ENCODE results near the gene SEC22A. TPM values are rescaled to one million over a fixed set of nuclear protein-coding genes. Genes with fewer than 3 reads are reported as not detected.

SEC22A gene
- total RNA-seq, 2 experiments from 2014 or later, result 7.9 to 11.5 TPM

GRCh38 chr3:123310186-123310585 lies 108.4 kb downstream of the SEC22A start:
- Histone ChIP-seq H3K27me3 (ENCODE audit: control insufficient read depth in 1 of 2, insufficient read depth in 2 of 2, low read length in 2 of 2) (no peaks in the 10 kb centered on the region), H3K27ac (ENCODE audit: low read depth in 1 of 2, low read length in 2 of 2) (no peak overlapping the region), H3K4me3 (ENCODE audit: low read length) (no peak overlapping the region), H3K4me1 (ENCODE audit: insufficient read depth, low read length) (peaks cover 3% of the 10 kb centered on the region), H3K36me3 (ENCODE audit: insufficient read depth, low read length) (no peaks in the 10 kb centered on the region), H3K9me3 (ENCODE audit: control insufficient read depth in 1 of 2, insufficient read depth in 1 of 2, low read length in 2 of 2) (no peaks in the 10 kb centered on the region)
- Mint-ChIP-seq H3K4me1 (ENCODE audit: low read depth) (no peaks in the 10 kb centered on the region), H3K27ac (no peak overlapping the region), H3K4me3 (no peak overlapping the region), H3K36me3 (ENCODE audit: low read depth) (no peaks in the 10 kb centered on the region), H3K27me3 (no peaks in the 10 kb centered on the region), H3K9me3 (no peaks in the 10 kb centered on the region)
- intact Hi-C loops (cut with DNase I, micrococcal nuclease), result no loop called here
- TF ChIP-seq CTCF (IDR thresholded peaks at IDR 0.05), result no peak
- DNase-seq, result no peak
- ChIA-PET POLR2A (no interaction called here), CTCF (no interaction called here)
- ATAC-seq (ENCODE audit: poor library complexity), result no peak

GRCh38 chr3:123310741-123311140 lies 109.0 kb downstream of the SEC22A start:
- CTCF ChIA-PET, result no interaction called here
- no peak overlapping the region for H3K27ac Mint-ChIP-seq
- POLR2A ChIA-PET, result no interaction called here

GRCh38 chr3:123311201-123311600 lies 109.5 kb downstream of the SEC22A start:
- Histone ChIP-seq H3K9me3 (ENCODE audit: control insufficient read depth in 1 of 2, insufficient read depth in 1 of 2, low read length in 2 of 2) (no peaks in the 10 kb centered on the region), H3K27me3 (ENCODE audit: control insufficient read depth in 1 of 2, insufficient read depth in 2 of 2, low read length in 2 of 2) (peaks cover 0 to 4% of the 10 kb centered on the region in 2 experiments), H3K27ac (ENCODE audit: low read depth in 1 of 2, low read length in 2 of 2) (no peak overlapping the region), H3K4me1 (ENCODE audit: insufficient read depth, low read length) (peaks cover 3% of the 10 kb centered on the region), H3K36me3 (ENCODE audit: insufficient read depth, low read length) (no peaks in the 10 kb centered on the region), H3K4me3 (ENCODE audit: low read length) (no peak overlapping the region)
- POLR2A ChIA-PET, result no interaction called here
- no peaks in the 10 kb centered on the region for H3K4me1 Mint-ChIP-seq (ENCODE audit: low read depth)
- intact Hi-C loops (cut with DNase I, micrococcal nuclease), result no loop called here
- no peak overlapping the region for H3K4me3 Mint-ChIP-seq
- CTCF ChIA-PET, result no interaction called here
- H3K36me3 Mint-ChIP-seq (ENCODE audit: low read depth), result no peaks in the 10 kb centered on the region
- no peaks in the 10 kb centered on the region for H3K9me3 Mint-ChIP-seq
- H3K27ac Mint-ChIP-seq, result no peak overlapping the region
- peaks cover under 1% of the 10 kb centered on the region for H3K27me3 Mint-ChIP-seq
- no peak for TF ChIP-seq CTCF (IDR thresholded peaks at IDR 0.05)
- DNase-seq (no peak), ATAC-seq (ENCODE audit: poor library complexity) (no peak)

More at GRCh38 chr3:123310741-123311140, 109.0 kb downstream of the SEC22A start:
- Mint-ChIP-seq H3K36me3 (ENCODE audit: low read depth) (no peaks in the 10 kb centered on the region), H3K27me3 (no peaks in the 10 kb centered on the region), H3K4me3 (no peak overlapping the region), H3K9me3 (no peaks in the 10 kb centered on the region), H3K4me1 (ENCODE audit: low read depth) (no peaks in the 10 kb centered on the region)
- DNase-seq (no peak), ATAC-seq (ENCODE audit: poor library complexity) (no peak)
- H3K4me1 ChIP-seq (ENCODE audit: insufficient read depth, low read length), result peaks cover 3% of the 10 kb centered on the region
- no peak for TF ChIP-seq CTCF (IDR thresholded peaks at IDR 0.05)
- H3K36me3 ChIP-seq (ENCODE audit: insufficient read depth, low read length), result no peaks in the 10 kb centered on the region
- H3K4me3 ChIP-seq (ENCODE audit: low read length), result no peak overlapping the region
- no peak overlapping the region for H3K27ac ChIP-seq (ENCODE audit: low read depth in 1 of 2, low read length in 2 of 2)
- no peaks in the 10 kb centered on the region for H3K27me3 ChIP-seq (ENCODE audit: control insufficient read depth in 1 of 2, insufficient read depth in 2 of 2, low read length in 2 of 2)
- no peaks in the 10 kb centered on the region for H3K9me3 ChIP-seq (ENCODE audit: control insufficient read depth in 1 of 2, insufficient read depth in 1 of 2, low read length in 2 of 2)
- intact Hi-C loops (cut with DNase I, micrococcal nuclease), result no loop called here
